Measurements from ENCODE around the gene MED13L.

MED13L gene

DNA sequence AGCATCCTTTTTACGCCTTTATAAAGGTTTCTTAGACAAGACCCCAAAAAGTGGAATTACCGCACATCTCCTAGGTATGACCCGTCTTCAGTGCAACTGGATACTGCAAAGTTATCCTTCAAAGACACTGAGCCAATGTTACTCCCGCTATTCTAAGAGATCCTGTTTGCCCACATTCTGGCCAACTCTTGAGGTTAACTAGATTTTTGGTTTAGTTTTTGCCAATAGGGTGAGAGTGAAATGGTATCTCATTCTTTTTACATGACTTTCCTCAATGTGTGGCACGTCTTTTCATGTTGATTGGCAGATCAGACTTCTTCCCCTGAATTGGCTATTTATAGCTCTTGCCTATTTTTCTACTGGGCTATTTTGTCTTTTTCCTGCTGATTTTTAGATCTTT is 347.2 kb downstream of the MED13L start:
- no peak for DNase-seq

- no peak for DNase-seq
Observed at GRCh38 chr12:115926037-115926670, 351.3 kb downstream of the MED13L start.

DNA sequence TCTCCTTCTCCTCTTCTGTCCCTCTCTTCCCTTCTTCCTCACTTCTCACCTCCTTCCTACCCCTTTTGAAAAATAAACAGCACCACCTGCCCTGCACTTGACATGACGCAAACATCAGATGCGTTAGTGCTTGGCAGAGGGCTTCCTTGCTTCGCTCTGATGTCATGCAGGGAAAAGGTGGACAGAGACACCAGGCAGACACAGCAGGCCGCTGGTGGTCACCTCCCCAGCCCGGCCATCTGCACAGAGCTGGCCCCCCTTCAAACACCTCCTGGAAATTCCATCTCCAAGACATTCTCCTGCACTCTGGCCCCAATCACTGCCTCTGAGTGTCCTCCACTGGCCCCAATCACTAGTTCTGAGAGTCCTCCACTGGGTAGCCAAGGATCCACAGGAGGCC is 353.6 kb downstream of the MED13L start:
- DNase-seq = no peak

DNA sequence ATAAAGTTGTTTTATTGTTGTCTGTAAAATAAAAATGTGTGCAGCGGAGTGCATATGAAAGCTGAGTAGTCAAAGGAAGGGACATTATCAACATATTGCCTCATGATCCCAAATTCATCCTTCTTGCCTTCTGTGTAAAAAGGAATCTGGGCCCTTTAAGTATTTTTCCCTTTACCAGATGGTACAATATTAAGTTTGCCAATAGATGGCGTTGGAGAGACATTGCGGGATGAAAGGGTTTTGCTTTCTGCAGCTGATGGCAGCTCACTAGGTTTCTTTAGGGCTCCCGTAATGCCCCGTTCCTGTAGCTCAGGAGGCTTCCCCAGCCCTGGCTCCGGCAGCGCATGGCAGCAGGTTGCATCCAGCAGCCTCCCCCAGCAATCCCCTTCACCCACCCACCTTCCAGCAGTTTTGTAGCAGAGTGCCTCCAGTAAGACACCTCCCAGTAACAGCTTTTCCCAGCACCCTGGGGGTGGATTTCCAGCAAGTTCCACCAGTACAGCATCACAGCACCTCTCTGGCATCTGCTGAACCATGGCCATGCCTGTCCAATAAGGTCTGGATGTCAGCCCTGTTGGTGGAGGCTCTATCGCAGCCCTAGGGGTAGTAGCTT is 354.4 kb downstream of the MED13L start:
- no peak for DNase-seq

DNA sequence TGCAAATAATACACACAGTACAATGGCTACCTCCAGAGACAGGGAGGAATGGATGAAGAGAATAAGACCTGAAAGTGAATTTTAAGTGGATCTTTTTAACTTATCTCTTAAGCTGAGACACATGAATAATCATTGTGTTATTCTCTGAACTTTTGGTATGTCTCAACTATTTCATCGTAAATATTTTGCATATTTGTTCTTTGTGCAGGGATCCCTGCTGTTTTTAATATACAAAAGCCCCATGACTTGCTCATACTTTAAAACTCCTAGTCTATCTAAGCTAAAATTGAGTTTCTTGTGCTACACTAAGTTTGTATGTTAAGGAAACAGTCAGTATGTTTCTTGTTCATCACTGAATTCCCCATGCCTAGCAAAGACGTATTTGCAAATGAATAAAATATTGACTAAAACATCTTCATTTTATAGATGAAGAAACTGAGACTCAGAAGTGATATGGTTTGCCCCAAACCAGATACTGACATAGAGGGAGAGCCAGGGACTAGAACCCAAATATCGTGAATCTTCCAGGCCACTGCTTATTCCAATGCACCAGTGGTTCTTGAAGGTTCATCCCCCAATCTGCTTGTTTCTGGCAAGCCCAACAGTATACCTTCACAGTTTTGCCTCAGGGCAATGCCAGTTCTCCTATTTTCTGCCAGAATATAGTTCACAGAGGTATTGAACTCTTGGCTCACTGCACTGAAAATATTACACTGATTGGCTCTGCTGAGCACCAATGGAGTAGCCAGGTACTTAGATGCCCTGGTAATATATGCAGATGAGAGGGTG is 356.9 kb downstream of the MED13L start:
- DNase-seq = no peak

DNA sequence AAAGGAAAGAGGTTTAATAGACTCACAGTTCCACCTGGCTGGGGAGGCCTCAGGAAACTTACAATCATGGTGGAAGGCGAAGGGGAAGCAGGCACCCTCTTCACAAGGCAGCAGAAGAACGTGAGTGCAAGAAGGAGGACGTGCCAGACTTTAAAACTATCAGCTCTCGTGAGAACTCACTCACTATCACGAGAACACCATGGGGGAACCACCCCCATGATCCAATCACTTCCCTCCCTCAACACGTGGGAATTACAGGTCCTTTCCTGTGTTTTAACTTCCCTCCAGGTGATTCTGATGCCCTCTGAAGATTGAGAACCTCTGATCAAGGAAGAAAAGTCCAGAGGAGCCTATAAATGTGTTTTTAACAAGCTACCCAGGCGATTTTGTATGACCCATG is 358.7 kb downstream of the MED13L start:
- no peak for DNase-seq

GRCh38 chr12:115916910-115917668 is 360.4 kb downstream of the MED13L start:
- peak; percentile 54 to 64 for DNase-seq

- no peak for DNase-seq
Observed at GRCh38 chr12:115914122-115914521, 363.4 kb downstream of the MED13L start.

DNA sequence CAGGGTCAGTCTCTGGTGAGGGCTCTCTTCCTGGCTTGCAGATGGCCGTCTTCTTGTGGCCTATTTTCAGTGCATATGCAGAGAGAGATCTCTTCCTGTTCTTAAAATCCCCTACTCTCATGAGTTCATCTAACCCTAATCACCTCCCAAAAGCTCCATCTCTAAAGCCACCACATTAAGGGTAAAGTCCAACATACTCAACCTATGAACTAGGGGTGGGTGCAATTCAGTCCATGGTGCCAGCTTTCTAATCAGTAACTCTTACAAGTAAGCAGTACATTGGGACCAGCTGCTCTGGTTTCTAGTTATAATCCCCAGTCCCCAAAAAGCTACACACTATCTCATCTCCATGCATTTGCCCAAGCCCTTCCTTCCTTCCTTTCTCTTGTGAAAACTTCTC is 365.1 kb downstream of the MED13L start:
- DNase-seq = no peak

GRCh38 chr12:115911360-115911759 is 366.1 kb downstream of the MED13L start:
- DNase-seq = no peak

- no peak for DNase-seq
Observed at GRCh38 chr12:115910057-115910456, 367.4 kb downstream of the MED13L start.

Measured in CD4-positive, alpha-beta T cell treated with Interferon alpha-2 for 1 hour (primary cell).